Prostate gland (tissue), 2 donors: ENCODE data around the gene RECK. TPM values are rescaled to one million over a fixed set of nuclear protein-coding genes. Genes with fewer than 3 reads are reported as not detected.

Source experiments
- DNase-seq: peaks from one replicate; pipeline ENCODE4 v3.0.0-alpha.2; 2019; ENCODE audit warnings: low spot score
- H3K27ac ChIP-seq, 2 donors: fragments of 200-600 bp; sonication (generic); 2 replicates each; pipeline ENCODE4 v1.5.1; 2017 to 2019
- H3K27me3 ChIP-seq: fragments of 200-600 bp; sonication (generic); replicated peaks from 2 replicates; pipeline ENCODE4 v1.5.1; 2019; ENCODE audit not compliant: insufficient read depth
- H3K36me3 ChIP-seq, 2 donors: fragments of 200-600 bp; sonication (generic); 1 replicate in 1 of 2; 2 replicates in 1 of 2; pipeline versions ENCODE4 v1.5.1 to v1.8.1; 2017 to 2019
- H3K4me1 ChIP-seq: fragments of 200-600 bp; sonication (generic); replicated peaks from 2 replicates; pipeline ENCODE4 v1.5.1; 2019
- H3K4me3 ChIP-seq, 2 donors: fragments of 200-600 bp; sonication (generic); 2 replicates each; pipeline ENCODE4 v1.5.1; 2017 to 2019
- H3K9me3 ChIP-seq: fragments of 200-600 bp; sonication (generic); 2 replicates; pipeline ENCODE4 v1.5.1; 2017
- POLR2A ChIP-seq: fragments of 450-650 bp; IDR thresholded peaks from one replicate; pipeline ENCODE4 v1.6.1; 2016; ENCODE audit warnings: antibody characterized with exemption, mild to moderate bottlenecking
- POLR2AphosphoS5 ChIP-seq: sonication (generic); formaldehyde crosslinking; IDR thresholded peaks from one replicate; pipeline ENCODE4 v1.6.1; 2017; ENCODE audit warnings: antibody characterized with exemption
- WGBS: methylation state at CpG from one replicate; pipeline ENCODE4 v1.1.5; 2018; 5-methylcytosine and 5-hydroxymethylcytosine counted together
- intact Hi-C: fragments of 100-400 bp; cut with DNase I; formaldehyde crosslinking; loops from one replicate; pipeline ENCODE4 v1.14.2; 2022
- total RNA-seq, 2 donors: library from RNA; depleted of rRNA; stranded (reverse); fragments of >200 nt; gene quantifications; one replicate each; pipeline ENCODE4 v1.1.0, GENCODE V29; 2016
- TF ChIP-seq, protein P1 (sequence below), 4 experiments: fragments of 200-600 bp in 2 of 4; fragments of 450-650 bp in 2 of 4; sonication (generic) in 2 of 4; IDR thresholded peaks; 1 replicate in 3 of 4; 2 replicates in 1 of 4; pipeline ENCODE4 v1.5.1; 2016 to 2019; ENCODE audit warnings: antibody characterized with exemption in 4 of 4, mild to moderate bottlenecking in 2 of 4, moderate library complexity in 2 of 4

The RECK gene
- total RNA-seq, 2 donors from 2014 or later: 6.1 to 7.7 TPM

GRCh38 chr9:36018129-36018528 is 18.6 kb upstream of the RECK start:
- no peaks in the 10 kb centered on the region for H3K4me1 ChIP-seq
- intact Hi-C loops: no loop called here
- H3K36me3 ChIP-seq: no peaks in the 10 kb centered on the region
- no peaks in the 10 kb centered on the region for H3K27me3 ChIP-seq
- no peak overlapping the region for H3K4me3 ChIP-seq
- no peak overlapping the region for H3K27ac ChIP-seq
- H3K9me3 ChIP-seq: no peaks in the 10 kb centered on the region
- TF ChIP-seq, protein P1, sequence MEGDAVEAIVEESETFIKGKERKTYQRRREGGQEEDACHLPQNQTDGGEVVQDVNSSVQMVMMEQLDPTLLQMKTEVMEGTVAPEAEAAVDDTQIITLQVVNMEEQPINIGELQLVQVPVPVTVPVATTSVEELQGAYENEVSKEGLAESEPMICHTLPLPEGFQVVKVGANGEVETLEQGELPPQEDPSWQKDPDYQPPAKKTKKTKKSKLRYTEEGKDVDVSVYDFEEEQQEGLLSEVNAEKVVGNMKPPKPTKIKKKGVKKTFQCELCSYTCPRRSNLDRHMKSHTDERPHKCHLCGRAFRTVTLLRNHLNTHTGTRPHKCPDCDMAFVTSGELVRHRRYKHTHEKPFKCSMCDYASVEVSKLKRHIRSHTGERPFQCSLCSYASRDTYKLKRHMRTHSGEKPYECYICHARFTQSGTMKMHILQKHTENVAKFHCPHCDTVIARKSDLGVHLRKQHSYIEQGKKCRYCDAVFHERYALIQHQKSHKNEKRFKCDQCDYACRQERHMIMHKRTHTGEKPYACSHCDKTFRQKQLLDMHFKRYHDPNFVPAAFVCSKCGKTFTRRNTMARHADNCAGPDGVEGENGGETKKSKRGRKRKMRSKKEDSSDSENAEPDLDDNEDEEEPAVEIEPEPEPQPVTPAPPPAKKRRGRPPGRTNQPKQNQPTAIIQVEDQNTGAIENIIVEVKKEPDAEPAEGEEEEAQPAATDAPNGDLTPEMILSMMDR (IDR thresholded peaks at IDR 0.05): no peak
- TF ChIP-seq POLR2A (no peak), POLR2AphosphoS5 (no peak)
- WGBS: 96% methylated on average over 3 of the region's 3 CpGs
- no peak for DNase-seq

DNA sequence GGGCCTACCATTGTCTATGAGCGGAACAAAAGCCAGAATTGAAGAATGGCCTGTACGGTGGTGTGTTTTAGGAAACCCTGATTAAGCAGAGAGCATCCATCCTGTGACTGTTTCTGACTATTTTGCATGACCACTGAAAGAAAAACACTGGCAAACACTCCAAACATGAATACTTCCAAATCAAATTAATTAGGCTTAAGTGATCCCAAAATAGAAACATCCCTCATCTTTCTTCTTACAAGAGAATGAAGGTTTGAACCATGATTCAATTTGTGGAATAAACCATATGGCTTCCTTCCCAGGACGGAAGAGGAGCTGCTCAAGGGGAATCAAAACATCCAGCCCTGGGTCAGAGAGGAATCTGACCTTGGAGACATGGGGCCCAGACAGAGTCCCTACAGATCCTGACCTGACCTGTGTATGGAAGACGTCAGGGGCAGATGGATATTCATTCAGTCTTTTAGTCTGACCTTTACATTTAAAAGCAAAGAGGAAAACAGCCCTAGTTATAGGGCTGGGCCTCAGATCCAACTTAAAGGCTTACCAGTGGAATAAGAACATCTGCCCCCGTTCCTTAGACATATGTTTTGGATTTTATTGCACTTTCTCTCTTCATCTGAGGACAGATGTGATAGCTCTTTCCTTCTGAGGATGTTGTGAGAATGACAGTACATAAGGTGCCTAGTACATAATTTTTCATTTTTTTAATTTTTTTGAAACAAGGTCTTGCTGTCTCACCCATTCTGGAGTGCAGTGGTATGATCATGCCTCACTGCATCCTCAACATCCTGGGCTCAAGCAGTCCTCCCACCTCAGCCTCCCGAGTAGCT is 17.6 kb upstream of the RECK start:
- no peak overlapping the region for H3K27ac ChIP-seq
- no peaks in the 10 kb centered on the region for H3K4me1 ChIP-seq
- H3K27me3 ChIP-seq: no peaks in the 10 kb centered on the region
- DNase-seq: no peak
- TF ChIP-seq, protein P1 (IDR thresholded peaks at IDR 0.05): no peak
- TF ChIP-seq POLR2A (no peak), POLR2AphosphoS5 (no peak)
- intact Hi-C loops: no loop called here
- WGBS: 81% methylated on average over 6 of the region's 6 CpGs
- H3K36me3 ChIP-seq: no peaks in the 10 kb centered on the region
- H3K4me3 ChIP-seq: no peak overlapping the region
- no peaks in the 10 kb centered on the region for H3K9me3 ChIP-seq

- intact Hi-C loops: loop anchor here (5.0 kb wide), 1 partner anchor 65 kb away; the partner anchor contains the start of gene OR2S2
- 97% methylated on average over 1 of the region's 1 CpG for WGBS
- no peak for TF ChIP-seq POLR2AphosphoS5
- TF ChIP-seq POLR2A: no peak
- TF ChIP-seq, protein P1 (IDR thresholded peaks at IDR 0.05): no peak
- no peak for DNase-seq
- Histone ChIP-seq H3K36me3 (no peaks in the 10 kb centered on the region), H3K4me3 (no peak overlapping the region), H3K27ac (no peak overlapping the region), H3K9me3 (no peaks in the 10 kb centered on the region), H3K27me3 (no peaks in the 10 kb centered on the region), H3K4me1 (no peaks in the 10 kb centered on the region)
Measured at GRCh38 chr9:36021968-36022367, 14.7 kb upstream of the RECK start.

GRCh38 chr9:36023260-36024048 is 13.3 kb upstream of the RECK start:
- no peaks in the 10 kb centered on the region for H3K4me1 ChIP-seq
- WGBS: 47% methylated on average over 13 of the region's 13 CpGs
- TF ChIP-seq POLR2AphosphoS5: peak; percentile 28
- TF ChIP-seq POLR2A: no peak
- TF ChIP-seq, protein P1 (IDR thresholded peaks at IDR 0.05): peak; percentile 63 to 81 (median 76)
- no peak overlapping the region for H3K4me3 ChIP-seq
- intact Hi-C loops: loop anchor here (5.0 kb wide), 1 partner anchor 66 kb away; the partner anchor contains the start of gene OR2S2
- no peaks in the 10 kb centered on the region for H3K9me3 ChIP-seq
- no peaks in the 10 kb centered on the region for H3K36me3 ChIP-seq
- H3K27ac ChIP-seq: no peak overlapping the region
- H3K27me3 ChIP-seq: no peaks in the 10 kb centered on the region
- peak; percentile 73 for DNase-seq
